Neural progenitor cell (in vitro differentiated cells): ENCODE data around the gene TEX14. TPM values are rescaled to one million over a fixed set of nuclear protein-coding genes. Genes with fewer than 3 reads are reported as not detected.

ENCODE experiments used
- DNase-seq: peaks from one replicate; pipeline ENCODE4 v3.0.0-alpha.2; 2016; ENCODE audit warnings: low spot score
- H2AFZ ChIP-seq: fragments of 200-600 bp; sonication (generic); replicated peaks from 2 replicates; pipeline ENCODE4 v1.6.1; 2016; ENCODE audit warnings: antibody characterized with exemption
- H3F3A ChIP-seq: fragments of 200-600 bp; sonication (generic); 2 replicates; pipeline ENCODE4 v1.6.1; 2016; ENCODE audit warnings: antibody characterized with exemption, low read depth
- H3K27ac ChIP-seq: fragments of 200-600 bp; sonication (generic); 2 replicates; pipeline ENCODE4 v1.5.1; 2016; ENCODE audit warnings: mild to moderate bottlenecking
- H3K27me3 ChIP-seq: fragments of 200-600 bp; sonication (generic); 2 replicates; pipeline ENCODE4 v1.6.1; 2016; ENCODE audit warnings: mild to moderate bottlenecking, moderate library complexity
- H3K36me3 ChIP-seq: fragments of 200-600 bp; sonication (generic); 2 replicates; pipeline ENCODE4 v1.5.1; 2016
- H3K4me1 ChIP-seq: fragments of 200-600 bp; sonication (generic); 2 replicates; pipeline ENCODE4 v1.6.1; 2016; ENCODE audit warnings: mixed run types
- H3K4me2 ChIP-seq: fragments of 200-600 bp; sonication (generic); 2 replicates; pipeline ENCODE4 v1.6.1; 2016
- H3K4me3 ChIP-seq: fragments of 200-600 bp; sonication (generic); 2 replicates; pipeline ENCODE4 v1.5.1; 2016
- H3K79me2 ChIP-seq: fragments of 200-600 bp; sonication (generic); 2 replicates; pipeline ENCODE4 v1.6.1; 2016; ENCODE audit warnings: low read depth
- H3K9ac ChIP-seq: fragments of 200-600 bp; sonication (generic); 2 replicates; pipeline ENCODE4 v1.6.1; 2016
- H3K9me3 ChIP-seq: fragments of 200-600 bp; sonication (generic); 2 replicates; pipeline ENCODE4 v1.5.1; 2016; ENCODE audit warnings: low read depth
- H4K20me1 ChIP-seq: fragments of 200-600 bp; sonication (generic); 2 replicates; pipeline ENCODE4 v1.6.1; 2016; ENCODE audit warnings: low read depth
- H3K27ac Mint-ChIP-seq: 3 replicates; pipeline ENCODE4 v1.8.0; 2021; ENCODE audit warnings: mixed read lengths
- H3K27me3 Mint-ChIP-seq: 2 replicates; pipeline ENCODE4 v1.8.0; 2022; ENCODE audit warnings: low read depth, mild to moderate bottlenecking, inconsistent platforms, moderate library complexity, mixed read lengths; ENCODE audit not compliant: insufficient read depth
- H3K36me3 Mint-ChIP-seq: 3 replicates; pipeline ENCODE4 v1.8.0; 2021; ENCODE audit warnings: mixed read lengths
- H3K4me1 Mint-ChIP-seq: 3 replicates; pipeline ENCODE4 v1.8.0; 2021; ENCODE audit warnings: mixed read lengths
- H3K4me3 Mint-ChIP-seq: 3 replicates; pipeline ENCODE4 v1.8.0; 2021; ENCODE audit warnings: mild to moderate bottlenecking, moderate library complexity, mixed read lengths
- H3K9me3 Mint-ChIP-seq: 3 replicates; pipeline ENCODE4 v1.8.0; 2020; ENCODE audit warnings: mixed read lengths
- CTCF ChIP-seq: fragments of 200-600 bp; sonication (generic); IDR thresholded peaks from 2 replicates; pipeline ENCODE4 v1.5.1; 2017; ENCODE audit warnings: antibody characterized with exemption, mild to moderate bottlenecking
- EZH2 ChIP-seq: fragments of 200-600 bp; sonication (generic); IDR thresholded peaks from 2 replicates; pipeline ENCODE4 v1.6.1; 2017; ENCODE audit warnings: antibody characterized with exemption, mild to moderate bottlenecking, moderate library complexity
- EZH2phosphoT487 ChIP-seq: fragments of 200-600 bp; sonication (generic); IDR thresholded peaks from 2 replicates; pipeline ENCODE4 v1.6.1; 2017; ENCODE audit warnings: antibody characterized with exemption
- total RNA-seq: library from RNA; depleted of rRNA; stranded (reverse); fragments of >200 nt; gene quantifications from 2 replicates; pipeline ENCODE4 v1.2.3, GENCODE V29; 2015; ENCODE audit warnings: low replicate concordance

TEX14 gene
- total RNA-seq, 1 donor from 2014 or later = 0.09 TPM

DNA sequence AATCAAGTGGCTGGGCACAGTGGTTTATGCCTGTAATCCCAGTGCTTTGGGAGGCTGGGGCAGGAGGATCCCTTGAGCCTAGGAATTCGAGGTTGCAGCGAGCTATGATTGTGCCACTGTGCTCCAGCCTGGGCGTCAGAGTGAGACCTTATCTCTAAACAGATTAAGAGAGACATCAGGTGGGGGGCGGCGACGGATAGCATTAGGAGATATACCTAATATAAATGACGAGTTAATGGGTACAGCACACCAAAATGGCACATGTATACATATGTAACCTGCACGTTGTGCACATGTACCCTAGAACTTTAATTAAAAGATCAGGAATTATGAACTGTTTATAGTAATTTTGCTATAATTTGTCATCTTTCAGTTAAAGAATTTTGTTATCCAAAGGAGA is 10.9 kb upstream of the TEX14 start:
- no peaks in the 10 kb centered on the region for H3K27me3 Mint-ChIP-seq

GRCh38 chr17:58702045-58702476 is 10.2 kb upstream of the TEX14 start:
- Mint-ChIP-seq H3K9me3 (no peaks in the 10 kb centered on the region), H3K27me3 (no peaks in the 10 kb centered on the region), H3K4me3 (no peak overlapping the region), H3K27ac (no peak overlapping the region), H3K4me1 (no peaks in the 10 kb centered on the region), H3K36me3 (peaks cover 6% of the 10 kb centered on the region)
- no peak for TF ChIP-seq EZH2phosphoT487
- TF ChIP-seq EZH2 = no peak
- TF ChIP-seq CTCF = no peak
- Histone ChIP-seq H4K20me1 (no peaks in the 10 kb centered on the region), H2AFZ (no peak overlapping the region), H3K79me2 (no peaks in the 10 kb centered on the region), H3K4me3 (no peak overlapping the region), H3K36me3 (no peaks in the 10 kb centered on the region), H3K4me1 (no peaks in the 10 kb centered on the region), H3K9me3 (no peaks in the 10 kb centered on the region), H3K27ac (no peak overlapping the region), H3K27me3 (no peaks in the 10 kb centered on the region), H3K9ac (no peak overlapping the region), H3K4me2 (no peak overlapping the region), H3F3A (no peaks in the 10 kb centered on the region)
- no peak for DNase-seq

More for the DNA sequence above, 10.9 kb upstream of the TEX14 start:
- Mint-ChIP-seq H3K36me3 (peaks cover 6% of the 10 kb centered on the region), H3K27ac (no peak overlapping the region), H3K4me3 (no peak overlapping the region), H3K9me3 (no peaks in the 10 kb centered on the region), H3K4me1 (no peaks in the 10 kb centered on the region)
- H3K27ac ChIP-seq = no peak overlapping the region
- no peaks in the 10 kb centered on the region for H3F3A ChIP-seq
- no peak overlapping the region for H3K4me3 ChIP-seq
- H3K4me1 ChIP-seq = no peaks in the 10 kb centered on the region
- H3K36me3 ChIP-seq = no peaks in the 10 kb centered on the region
- no peaks in the 10 kb centered on the region for H3K27me3 ChIP-seq
- no peak overlapping the region for H3K4me2 ChIP-seq
- no peak overlapping the region for H3K9ac ChIP-seq
- no peak for TF ChIP-seq EZH2phosphoT487
- TF ChIP-seq CTCF = no peak
- TF ChIP-seq EZH2 = no peak
- no peaks in the 10 kb centered on the region for H3K79me2 ChIP-seq
- no peaks in the 10 kb centered on the region for H4K20me1 ChIP-seq
- H2AFZ ChIP-seq = no peak overlapping the region
- H3K9me3 ChIP-seq = no peaks in the 10 kb centered on the region
- no peak for DNase-seq

- Histone ChIP-seq H3K9ac (no peak overlapping the region), H3K27me3 (no peaks in the 10 kb centered on the region), H3K4me1 (no peaks in the 10 kb centered on the region), H3K4me3 (no peak overlapping the region), H3F3A (no peaks in the 10 kb centered on the region), H3K9me3 (no peaks in the 10 kb centered on the region), H3K79me2 (peaks cover 2% of the 10 kb centered on the region), H3K27ac (no peak overlapping the region), H2AFZ (no peak overlapping the region), H4K20me1 (no peaks in the 10 kb centered on the region), H3K4me2 (no peak overlapping the region), H3K36me3 (no peaks in the 10 kb centered on the region)
- H3K9me3 Mint-ChIP-seq = no peaks in the 10 kb centered on the region
- no peaks in the 10 kb centered on the region for H3K27me3 Mint-ChIP-seq
- H3K4me1 Mint-ChIP-seq = no peaks in the 10 kb centered on the region
- DNase-seq = no peak
- H3K27ac Mint-ChIP-seq = no peak overlapping the region
- no peak overlapping the region for H3K4me3 Mint-ChIP-seq
- TF ChIP-seq CTCF (no peak), EZH2phosphoT487 (no peak), EZH2 (no peak)
- peaks cover 6% of the 10 kb centered on the region for H3K36me3 Mint-ChIP-seq
Observed at GRCh38 chr17:58699771-58700170, 7.9 kb upstream of the TEX14 start.
